HepG2 (cell line): Measurements from ENCODE around the gene SYT17. TPM values are rescaled to one million over a fixed set of nuclear protein-coding genes. Genes with fewer than 3 reads are reported as not detected.

Experiments used
- ATAC-seq: fragments of 200-7000 bp; cut with Tn5 transposase; 3 replicates; pipeline ENCODE4 v1.9.1; 2020; ENCODE audit warnings: mild to moderate bottlenecking, moderate library complexity
- BruUV-seq: library from RNA; stranded (reverse); fragments of 400-500 nt; replicated peaks from 2 replicates; lab custom pipeline; 2021; lab: Mats Ljungman, UMichigan
- CTCF ChIA-PET: fragments of 300-600 bp; formaldehyde crosslinking; extraction: SDS; loops from one replicate; lab custom pipeline; 2021; ENCODE audit warnings: low total read pairs, inconsistent platforms, low intra/inter-chr PET ratio; lab: Yijun Ruan, JAX
- POLR2A ChIA-PET: fragments of 350-600 bp; sonication (Branson Sonifier 250); formaldehyde crosslinking; loops from one replicate; lab custom pipeline; 2020; ENCODE audit warnings: antibody characterized with exemption, inconsistent platforms; lab: Yijun Ruan, JAX
- DNase-seq: peaks from one replicate; pipeline ENCODE4 v3.0.0-alpha.2; 2015; ENCODE audit warnings: low spot score
- FAIRE-seq: peaks from 3 replicates; lab custom pipeline; 2011; peaks lifted over from hg19 to GRCh38; lab: Jason Lieb, UNC
- H2AFZ ChIP-seq: one replicate; pipeline ENCODE4 v1.6.1; 2011; ENCODE audit warnings: low read length, inconsistent platforms
- H3K27ac ChIP-seq: fragments of 300-600 bp; 3 replicates; pipeline ENCODE4 v1.8.0; 2011; ENCODE audit warnings: mixed run types, mild to moderate bottlenecking, mixed read lengths, low read length, inconsistent platforms; ENCODE audit not compliant: insufficient read depth; ENCODE audit errors: extremely low read length
- H3K27me3 ChIP-seq, 2 experiments: fragments of 200-600 bp in 1 of 2; 2 replicates in 1 of 2; 3 replicates in 1 of 2; pipeline versions ENCODE4 v1.6.0 to v1.8.0; 2011; ENCODE audit warnings: low read length in 2 of 2, mild to moderate bottlenecking in 2 of 2, moderate library complexity in 2 of 2, inconsistent platforms in 1 of 2; ENCODE audit not compliant: insufficient read depth in 2 of 2, control insufficient read depth in 1 of 2
- H3K36me3 ChIP-seq, 2 experiments: fragments of 200-600 bp in 1 of 2; replicated peaks in 1 of 2; 2 replicates in 1 of 2; 3 replicates in 1 of 2; pipeline versions ENCODE4 v1.5.1 to v1.8.0; 2011; ENCODE audit warnings: low read length in 2 of 2, inconsistent platforms in 1 of 2; ENCODE audit not compliant: insufficient read depth in 2 of 2, control insufficient read depth in 1 of 2
- H3K4me1 ChIP-seq: 2 replicates; pipeline ENCODE4 v1.5.1; 2012; ENCODE audit warnings: low read length, inconsistent platforms; ENCODE audit not compliant: insufficient read depth
- H3K4me2 ChIP-seq: 2 replicates; pipeline ENCODE4 v1.6.0; 2011; ENCODE audit warnings: low read depth, low read length, inconsistent platforms
- H3K4me3 ChIP-seq, 3 experiments: fragments of 200-600 bp in 1 of 3; sonication (generic), shearing (Covaris generic) in 1 of 3; replicated peaks in 1 of 3; 2 replicates each; pipeline ENCODE4 v1.5.1; 2011 to 2016; ENCODE audit warnings: low read length in 3 of 3, inconsistent platforms in 2 of 3, low read depth in 2 of 3, mild to moderate bottlenecking in 2 of 3, control low read depth in 1 of 3, mixed read lengths in 1 of 3; ENCODE audit not compliant: insufficient read depth in 1 of 3
- H3K79me2 ChIP-seq: one replicate; pipeline ENCODE4 v1.6.1; 2011; ENCODE audit warnings: low read length, inconsistent platforms; ENCODE audit not compliant: insufficient read depth
- H3K9ac ChIP-seq: 2 replicates; pipeline ENCODE4 v1.6.0; 2011; ENCODE audit warnings: mild to moderate bottlenecking, low read depth, low read length, inconsistent platforms; ENCODE audit not compliant: insufficient read depth
- H3K9me3 ChIP-seq: 2 replicates; pipeline ENCODE4 v1.5.1; 2012; ENCODE audit warnings: mild to moderate bottlenecking, low read length
- H4K20me1 ChIP-seq: 2 replicates; pipeline ENCODE4 v1.6.0; 2011; ENCODE audit warnings: inconsistent platforms, mild to moderate bottlenecking, low read length, moderate library complexity; ENCODE audit not compliant: insufficient read depth
- BCL3 ChIP-seq: sonication (generic); formaldehyde crosslinking; IDR thresholded peaks from 2 replicates; pipeline ENCODE4 v1.5.1; 2020; ENCODE audit warnings: mild to moderate bottlenecking, missing genetic modification reagents, moderate library complexity
- CEBPZ ChIP-seq: IDR thresholded peaks from 2 replicates; pipeline ENCODE4 v1.6.1; 2012; ENCODE audit warnings: low read length, improper control_type of control experiment
- GABPA ChIP-seq, 2 experiments: IDR thresholded peaks; 2 replicates each; pipeline ENCODE4 v1.6.1; 2011 to 2016; ENCODE audit warnings: low read depth in 2 of 2, low read length in 1 of 2, missing biosample characterization in 1 of 2, missing genetic modification characterization in 1 of 2
- GPBP1L1 ChIP-seq: sonication (generic); formaldehyde crosslinking; IDR thresholded peaks from 2 replicates; pipeline ENCODE4 v1.5.0; 2020; ENCODE audit warnings: mild to moderate bottlenecking, missing genetic modification reagents
- MLX ChIP-seq: IDR thresholded peaks from 2 replicates; pipeline ENCODE4 v1.6.1; 2016
- NFRKB ChIP-seq: fragments of 450-650 bp; IDR thresholded peaks from 2 replicates; pipeline ENCODE4 v1.6.1; 2017
- RCOR2 ChIP-seq: IDR thresholded peaks from 2 replicates; pipeline ENCODE4 v1.6.1; 2016; ENCODE audit warnings: missing biosample characterization, missing genetic modification reagents
- STAT5B ChIP-seq: sonication (generic); formaldehyde crosslinking; IDR thresholded peaks from 2 replicates; pipeline ENCODE4 v1.4.0; 2020; ENCODE audit warnings: missing genetic modification reagents
- TCF12 ChIP-seq, 2 experiments: fragments of 450-650 bp in 1 of 2; sonication (generic) in 1 of 2; formaldehyde crosslinking in 1 of 2; IDR thresholded peaks; 2 replicates each; pipeline versions ENCODE4 v1.6.1 to v1.8.0; 2017 to 2022; ENCODE audit warnings: antibody characterized with exemption in 1 of 2, mild to moderate bottlenecking in 1 of 2, missing genetic modification reagents in 1 of 2, moderate library complexity in 1 of 2
- TFDP2 ChIP-seq: sonication (generic); formaldehyde crosslinking; IDR thresholded peaks from 2 replicates; pipeline ENCODE4 v1.4.0; 2020; ENCODE audit warnings: missing genetic modification reagents
- ZNF556 ChIP-seq: sonication (generic); formaldehyde crosslinking; IDR thresholded peaks from 2 replicates; pipeline ENCODE4 v1.4.0; 2020; ENCODE audit warnings: mild to moderate bottlenecking, missing genetic modification reagents, borderline replicate concordance
- ZNF687 ChIP-seq: sonication (generic); formaldehyde crosslinking; IDR thresholded peaks from 2 replicates; pipeline ENCODE4 v1.5.1; 2020; ENCODE audit warnings: mild to moderate bottlenecking, missing genetic modification reagents, moderate library complexity
- WGBS: methylation state at CpG from one replicate; pipeline ENCODE4 v1.1.6; 2017; ENCODE audit warnings: low lambda C conversion rate; 5-methylcytosine and 5-hydroxymethylcytosine counted together
- in situ Hi-C: cut with HindIII; loops from 2 replicates; pipeline ENCODE4 v1.10.0; 2017; ENCODE audit warnings: low pct_unique_long_range_greater_than_20kb; ENCODE audit not compliant: extremely low pct_ligation_motif_present
- intact Hi-C: fragments of 100-400 bp; cut with micrococcal nuclease; formaldehyde crosslinking; loops from one replicate; pipeline ENCODE4 v1.10.0; 2022; ENCODE audit not compliant: unreplicated experiment
- polyA plus RNA-seq, 8 experiments: library from polyadenylated mRNA; depleted of rRNA in 3 of 8; stranded (reverse) in 7 of 8; unstranded in 1 of 8; fragments of >200 nt; fragmentation: Illumina TruSeq in 4 of 8; extraction: Trizol in 4 of 8; gene quantifications; 2 replicates each; pipeline versions ENCODE4 v1.2.1 to v1.2.3, GENCODE V29; 2011 to 2016; ENCODE audit warnings: low read depth in 4 of 8, missing spikeins in 1 of 8, mixed read lengths in 1 of 8; ENCODE audit not compliant: insufficient read depth in 1 of 8
- total RNA-seq, 5 experiments: library from RNA; depleted of rRNA; stranded (reverse); fragments of >200 nt; fragmentation: Illumina TruSeq; extraction: Trizol; gene quantifications; 2 replicates each; pipeline ENCODE4 v1.2.3, GENCODE V29; 2016; ENCODE audit warnings: low read depth in 1 of 5

The SYT17 gene
- total and polyA plus RNA-seq, 2 of the 13 experiments (the other 11 are each of a cell fraction or from before 2014, with no cell fraction given), result 0.44 TPM; not detected in 1

- 4% methylated on average over 4 of the region's 4 CpGs for WGBS
- ChIA-PET CTCF (no interaction called here), POLR2A (no interaction called here)
- Histone ChIP-seq H3K9me3 (no peaks in the 10 kb centered on the region), H3K4me3 (no peak overlapping the region), H3K9ac (no peak overlapping the region), H3K79me2 (no peaks in the 10 kb centered on the region), H2AFZ (no peak overlapping the region), H4K20me1 (no peaks in the 10 kb centered on the region), H3K27me3 (peaks cover 2 to 36% of the 10 kb centered on the region in 2 experiments; a peak in 4 of 5 replicates), H3K27ac (no peak overlapping the region), H3K4me1 (no peaks in the 10 kb centered on the region), H3K4me2 (no peak overlapping the region), H3K36me3 (no peaks in the 10 kb centered on the region)
- FAIRE-seq, result no peak
- ATAC-seq, result no peak
- intact Hi-C loops, result no loop called here
- BruUV-seq, result no TSS peak
- in situ Hi-C loops, result loop anchor here (10.0 kb wide), 1 partner anchor 58 kb away; no protein-coding TSS in a partner anchor
- no peak for DNase-seq
- TF ChIP-seq GABPA (IDR thresholded peaks at IDR 0.05; ENCODE audit: low read depth, low read length), result no peak
- no peak for TF ChIP-seq GABPA (CRISPR knock-in tag; IDR thresholded peaks at IDR 0.05; ENCODE audit: low read depth)
- TF ChIP-seq TCF12 (IDR thresholded peaks at IDR 0.05), result no peak
- no peak for TF ChIP-seq TCF12 (CRISPR knock-in tag; IDR thresholded peaks at IDR 0.05)
- TF ChIP-seq GPBP1L1 (CRISPR knock-in tag), result no peak
- no peak for TF ChIP-seq TFDP2 (CRISPR knock-in tag)
- TF ChIP-seq RCOR2 (CRISPR knock-in tag), result no peak
- TF ChIP-seq STAT5B, result no peak
- TF ChIP-seq NFRKB, result no peak
- no peak for TF ChIP-seq BCL3 (CRISPR knock-in tag)
- no peak for TF ChIP-seq MLX (CRISPR knock-in tag)
- TF ChIP-seq ZNF556 (CRISPR knock-in tag), result no peak
- TF ChIP-seq ZNF687 (CRISPR knock-in tag), result no peak
- no peak for TF ChIP-seq CEBPZ
Measured at GRCh38 chr16:19147126-19147525, 20.9 kb upstream of the SYT17 start.
